AG08395 (cell line): ENCODE results near the gene ARF4.

Experiments used
- DNase-seq: peaks from one replicate; pipeline ENCODE4 v3.0.0; 2012; ENCODE audit warnings: mixed read lengths, low spot score

Gene ARF4

GRCh38 chr3:57577801-57578200 is 19.3 kb downstream of the ARF4 start:
- DNase-seq, result no peak

DNA sequence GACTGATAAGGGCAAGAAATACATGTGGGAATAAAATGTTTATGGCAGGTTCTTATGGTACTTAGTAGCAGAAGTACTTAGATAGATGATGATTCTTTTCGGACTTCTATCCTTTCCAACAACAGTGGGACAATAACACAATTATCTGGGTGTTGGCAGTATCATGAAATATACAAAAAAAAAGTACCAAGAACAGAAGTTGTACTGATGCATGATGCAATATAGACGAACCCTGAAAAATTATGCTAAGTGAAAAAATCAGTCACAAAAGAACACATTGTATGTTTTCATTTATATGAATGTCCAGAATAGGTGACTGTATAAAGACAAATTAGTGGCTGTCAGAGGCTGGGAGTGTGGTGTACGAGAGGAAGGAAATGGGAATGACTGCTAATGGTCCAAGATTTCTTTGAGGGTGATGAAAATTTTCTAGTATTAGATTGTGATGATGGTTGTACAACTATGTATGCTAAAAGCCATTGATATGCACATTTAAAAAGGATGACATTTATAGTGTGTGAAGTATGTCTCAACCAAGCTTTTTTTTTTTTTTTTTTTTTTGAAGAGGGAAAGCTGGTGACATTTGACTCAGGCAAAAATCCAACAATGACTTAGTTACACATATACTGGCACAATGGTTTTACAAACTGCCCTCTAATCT is 21.0 kb downstream of the ARF4 start:
- no peak for DNase-seq

- DNase-seq, result no peak
Observed at GRCh38 chr3:57572096-57572495, 25.0 kb downstream of the ARF4 start.

GRCh38 chr3:57570878-57571277 is 26.3 kb downstream of the ARF4 start:
- DNase-seq, result no peak

DNA sequence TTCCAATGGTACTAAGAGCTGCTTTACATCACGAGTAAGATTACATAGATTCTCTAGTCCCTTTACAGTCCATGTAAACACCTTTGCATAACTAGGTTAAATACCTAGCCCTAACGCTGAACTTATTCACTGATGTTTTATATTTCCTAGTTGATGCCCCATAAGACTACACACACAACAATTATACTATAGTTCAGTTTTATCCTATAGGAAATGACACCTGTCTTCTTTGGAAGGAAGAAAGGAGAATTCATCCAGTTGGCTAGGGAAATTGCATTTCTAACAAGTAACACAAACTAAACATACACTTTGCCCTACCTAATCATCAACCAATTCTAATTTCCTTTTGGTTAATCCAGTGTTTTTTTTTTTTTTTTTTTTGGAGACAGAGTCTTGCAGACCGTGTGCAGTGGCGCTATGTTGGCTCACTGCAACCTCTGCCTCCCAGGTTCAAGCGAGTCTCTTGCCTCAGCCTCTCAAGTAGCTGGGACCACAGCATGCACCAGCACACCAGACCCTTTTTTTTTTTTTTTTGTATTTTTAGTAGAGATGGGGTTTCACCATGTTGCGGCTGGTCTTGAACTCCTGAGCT is 27.2 kb downstream of the ARF4 start:
- no peak for DNase-seq

GRCh38 chr3:57559526-57559925 is 37.6 kb downstream of the ARF4 start:
- peak; percentile 31 for DNase-seq

GRCh38 chr3:57557085-57557537 is 40.0 kb downstream of the ARF4 start:
- DNase-seq, result peak; percentile 49

DNA sequence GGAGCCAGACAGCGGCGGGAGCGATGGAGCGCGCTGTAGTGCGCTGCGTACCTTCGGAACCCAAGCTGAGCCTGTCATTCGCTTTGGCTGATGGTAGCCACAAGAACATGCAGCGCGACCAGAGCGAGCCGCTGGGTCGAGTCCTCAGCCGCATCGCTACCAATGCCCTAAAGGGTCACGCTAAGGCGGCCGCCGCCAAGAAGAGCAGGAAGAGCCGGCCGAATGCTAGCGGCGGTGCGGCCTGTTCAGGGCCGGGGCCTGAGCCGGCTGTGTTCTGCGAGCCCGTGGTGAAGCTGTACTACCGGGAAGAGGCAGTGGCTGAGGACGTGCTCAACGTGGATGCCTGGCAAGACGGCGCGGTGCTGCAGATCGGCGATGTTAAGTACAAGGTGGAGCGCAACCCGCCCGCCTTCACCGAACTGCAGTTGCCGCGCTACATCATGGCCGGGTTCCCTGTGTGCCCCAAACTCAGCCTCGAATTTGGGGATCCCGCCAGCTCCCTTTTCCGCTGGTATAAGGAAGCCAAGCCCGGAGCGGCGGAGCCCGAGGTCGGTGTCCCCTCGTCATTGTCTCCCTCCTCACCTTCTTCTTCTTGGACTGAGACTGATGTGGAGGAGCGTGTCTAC is 40.6 kb downstream of the ARF4 start:
- DNase-seq, result peak; percentile 20

- peak; percentile 88 for DNase-seq
Observed at GRCh38 chr3:57555738-57556458, 41.2 kb downstream of the ARF4 start, which contains the start of gene PDE12. Gene PDE12, plus strand, starts transcription at chr3:57556274. Its CDS starts 106 bp downstream, at chr3:57556380.

DNA sequence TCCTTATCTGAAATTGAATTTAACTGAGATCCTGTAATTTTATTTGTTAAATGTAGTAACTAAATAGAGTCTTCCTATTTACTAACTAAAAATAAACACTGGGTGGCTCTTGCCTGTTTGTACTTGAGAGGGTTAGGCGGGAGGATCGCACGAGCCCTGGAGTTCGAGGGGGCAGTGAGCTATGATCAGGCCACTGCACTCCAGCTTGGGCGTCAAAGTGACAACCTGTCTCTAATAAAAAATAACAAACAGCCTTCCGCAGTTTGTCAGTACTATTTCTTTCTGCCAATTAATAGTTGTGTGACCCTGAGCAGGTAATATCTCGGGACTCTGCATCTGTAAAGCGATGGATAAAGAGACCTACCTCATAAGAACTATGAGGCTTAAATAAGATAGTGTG is 41.8 kb downstream of the ARF4 start:
- DNase-seq, result no peak

DNA sequence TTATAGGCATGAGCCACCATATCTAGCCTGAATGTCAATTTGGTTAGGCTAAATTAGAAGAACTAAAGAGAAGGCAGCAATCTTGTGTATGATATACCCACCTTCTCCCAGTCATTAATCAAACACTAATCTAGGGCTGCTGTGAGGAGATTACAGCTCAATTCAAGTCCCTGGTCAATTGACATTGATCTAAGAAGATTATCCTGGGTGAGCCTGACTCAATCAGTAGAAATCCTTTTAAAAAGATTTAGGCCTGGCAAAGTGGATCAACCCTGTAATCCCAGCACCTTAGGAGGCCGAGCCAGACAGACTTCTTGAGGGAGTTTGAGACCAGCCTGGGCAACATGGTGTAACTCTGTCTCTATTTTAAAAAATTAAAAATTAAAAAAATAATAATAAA is 50.5 kb downstream of the ARF4 start:
- DNase-seq, result no peak

GRCh38 chr3:57545636-57546268 is 51.4 kb downstream of the ARF4 start:
- DNase-seq, result no peak

DNA sequence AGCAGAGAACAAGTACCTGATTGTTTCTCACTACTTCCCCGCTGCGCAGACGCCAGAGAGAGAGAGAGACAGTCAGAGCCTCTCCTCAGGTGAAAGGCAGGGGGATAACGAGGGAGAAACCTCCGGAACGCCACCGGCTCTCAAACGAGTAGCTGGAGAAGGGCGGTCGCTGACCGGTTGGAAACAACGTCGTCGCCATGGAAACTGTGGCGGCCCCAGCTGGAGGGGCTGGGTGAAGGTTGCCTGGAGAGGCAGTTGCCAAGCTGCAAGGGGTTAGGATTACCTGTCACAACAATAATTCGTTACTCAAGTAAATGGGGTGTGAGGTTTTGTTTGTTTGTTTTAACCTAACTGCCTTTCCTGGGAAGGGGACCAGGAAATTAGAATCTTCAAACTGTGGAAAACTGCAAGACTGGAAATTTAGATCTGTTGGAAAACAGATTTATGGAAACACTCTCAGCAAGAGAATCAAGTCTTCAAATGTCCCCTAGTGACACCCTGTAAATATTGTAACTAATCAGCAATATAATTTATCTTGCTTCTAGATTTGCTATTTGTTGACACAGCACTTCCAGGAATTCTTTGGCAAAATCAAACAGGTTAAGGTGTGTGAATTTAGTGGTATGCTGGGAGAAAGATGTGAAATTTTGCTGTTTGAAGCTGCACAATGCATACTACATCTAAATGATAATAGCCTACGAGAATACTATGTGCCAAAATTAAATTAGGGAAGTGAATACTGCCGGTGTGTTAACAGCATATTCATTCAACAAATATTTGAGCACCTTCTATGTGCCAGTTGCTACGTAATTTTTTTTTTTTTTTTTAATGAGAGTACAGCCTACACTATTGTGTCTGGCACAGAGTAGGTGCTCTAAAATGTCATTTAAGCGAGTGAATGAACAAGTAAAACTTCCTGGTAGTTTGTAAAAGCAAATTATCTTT is 52.7 kb downstream of the ARF4 start, which contains the start of gene DNAH12:
Gene DNAH12 (minus strand): TSS at position 164 of the 945 bp plus-strand sequence. CDS start 1,474 bp downstream, outside the sequence.
- DNase-seq, result peak; percentile 9

DNA sequence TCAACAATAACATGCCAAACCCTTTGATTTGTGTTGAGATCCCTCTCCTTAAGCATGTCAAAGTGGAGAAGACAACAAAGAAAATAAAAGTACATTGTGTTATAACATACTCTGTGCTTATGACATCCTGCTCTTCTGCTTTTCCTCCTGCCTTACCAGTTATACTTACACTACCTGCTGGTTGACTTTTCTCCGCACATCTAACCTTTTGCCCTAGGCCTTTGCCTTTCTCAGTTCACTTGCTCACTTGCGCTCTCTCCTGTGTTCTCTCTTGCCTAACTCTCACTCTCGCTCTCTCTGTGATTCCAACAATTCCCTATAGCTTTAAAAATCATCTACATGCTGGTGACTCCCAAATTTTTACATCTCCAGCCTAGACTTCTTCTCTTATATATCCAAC is 58.7 kb downstream of the ARF4 start:
- DNase-seq, result no peak

DNA sequence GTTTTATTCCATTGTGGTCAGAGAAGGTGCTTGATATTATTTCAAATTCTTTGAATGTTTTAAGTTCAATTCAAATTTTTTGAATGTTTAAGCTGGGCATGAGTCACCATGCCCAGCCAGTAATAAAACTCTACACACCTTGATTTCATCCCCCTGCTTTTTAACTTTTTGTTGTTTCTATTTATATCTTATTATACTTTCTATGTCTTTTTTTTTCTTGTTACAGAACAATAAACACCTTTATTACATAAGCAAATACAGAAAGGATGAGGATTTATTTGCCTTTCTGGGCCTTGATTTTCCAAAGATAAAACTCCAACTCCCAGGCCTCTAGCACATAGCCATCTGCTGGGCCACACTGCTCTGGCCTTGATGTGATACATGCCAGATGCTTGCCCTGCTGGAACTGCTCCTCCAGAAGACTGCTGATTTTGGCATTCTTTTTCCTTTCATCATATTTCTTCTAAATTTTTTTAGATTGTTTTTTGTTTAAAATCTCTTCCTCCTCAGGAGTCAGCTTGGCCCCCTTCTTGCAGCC is 67.0 kb downstream of the ARF4 start:
- DNase-seq, result no peak
